DND-41 (cell line): ENCODE results near the gene BMP7.

Experiments
- ATAC-seq: fragments of 200-7000 bp; cut with Tn5 transposase; 3 replicates; pipeline ENCODE4 v1.9.1; 2021; ENCODE audit warnings: low read depth; ENCODE audit not compliant: insufficient read depth
- DNase-seq: peaks from one replicate; pipeline ENCODE4 v3.0.0-alpha.2; 2020
- H2AFZ ChIP-seq: 2 replicates; pipeline ENCODE4 v1.6.0; 2012; ENCODE audit warnings: low read depth, low read length
- H3K27ac ChIP-seq: 2 replicates; pipeline ENCODE4 v1.5.1; 2012; ENCODE audit warnings: low read length, inconsistent platforms
- H3K27me3 ChIP-seq: fragments of 200-600 bp; sonication (generic); 2 replicates; pipeline ENCODE4 v1.6.0; 2012; ENCODE audit warnings: low read length, mild to moderate bottlenecking, inconsistent platforms; ENCODE audit not compliant: insufficient read depth, poor library complexity
- H3K36me3 ChIP-seq: 2 replicates; pipeline ENCODE4 v1.5.1; 2012; ENCODE audit warnings: low read length, inconsistent platforms; ENCODE audit not compliant: insufficient read depth
- H3K4me1 ChIP-seq: 2 replicates; pipeline ENCODE4 v1.5.1; 2012; ENCODE audit warnings: mild to moderate bottlenecking, low read length; ENCODE audit not compliant: insufficient read depth
- H3K4me2 ChIP-seq: 2 replicates; pipeline ENCODE4 v1.6.0; 2012; ENCODE audit warnings: mild to moderate bottlenecking, moderate library complexity, low read length, inconsistent platforms; ENCODE audit not compliant: insufficient read depth
- H3K4me3 ChIP-seq, 2 experiments: fragments of 200-600 bp in 1 of 2; shearing (Covaris generic) in 1 of 2; 2 replicates each; pipeline ENCODE4 v1.5.1; 2012 to 2016; ENCODE audit warnings: inconsistent platforms in 2 of 2, low read length in 2 of 2, mild to moderate bottlenecking in 2 of 2, low read depth in 1 of 2, moderate library complexity in 1 of 2
- H3K79me2 ChIP-seq: 2 replicates; pipeline ENCODE4 v1.6.0; 2012; ENCODE audit warnings: low read length, inconsistent platforms; ENCODE audit not compliant: insufficient read depth
- H3K9ac ChIP-seq: 2 replicates; pipeline ENCODE4 v1.6.0; 2012; ENCODE audit warnings: low read depth, mild to moderate bottlenecking, inconsistent platforms, low read length, moderate library complexity
- H3K9me3 ChIP-seq: 2 replicates; pipeline ENCODE4 v1.5.1; 2012; ENCODE audit warnings: low read length, moderate library complexity, mild to moderate bottlenecking, inconsistent platforms; ENCODE audit not compliant: insufficient read depth, severe bottlenecking
- H4K20me1 ChIP-seq: 2 replicates; pipeline ENCODE4 v1.6.0; 2012; ENCODE audit warnings: low read length; ENCODE audit not compliant: insufficient read depth
- EZH2 ChIP-seq: IDR thresholded peaks from 3 replicates; pipeline ENCODE4 v1.6.1; 2012; ENCODE audit warnings: borderline replicate concordance, low read depth, mild to moderate bottlenecking, moderate library complexity, low read length, inconsistent platforms; ENCODE audit not compliant: severe bottlenecking
- TF ChIP-seq, protein P1 (sequence below): IDR thresholded peaks from 2 replicates; pipeline ENCODE4 v1.5.1; 2012; ENCODE audit warnings: borderline replicate concordance, low read length, moderate library complexity, mild to moderate bottlenecking; ENCODE audit not compliant: poor library complexity, severe bottlenecking; ENCODE audit errors: extremely low read depth

Gene BMP7

DNA sequence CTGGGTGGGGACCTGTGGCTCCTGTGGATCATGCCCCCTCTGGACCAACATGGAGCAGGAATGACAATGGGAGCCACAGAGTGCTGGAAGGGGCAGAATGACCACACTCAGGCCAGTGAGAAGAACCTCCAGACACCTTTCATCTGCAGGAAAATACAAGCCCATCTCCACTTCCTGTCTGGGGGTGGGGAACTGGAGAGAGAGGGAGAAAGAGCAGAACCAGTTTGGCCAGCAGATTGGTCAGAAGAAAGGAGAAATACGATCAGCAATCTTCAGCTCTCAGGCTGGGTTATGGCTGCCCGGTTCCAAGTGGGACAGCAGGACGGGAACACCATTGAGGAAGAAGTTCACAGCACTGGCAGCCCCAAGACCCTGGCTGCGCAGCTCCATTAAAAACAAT is 37.0 kb downstream of the BMP7 start:
- ATAC-seq (no peak), DNase-seq (no peak)
- TF ChIP-seq, protein P1, sequence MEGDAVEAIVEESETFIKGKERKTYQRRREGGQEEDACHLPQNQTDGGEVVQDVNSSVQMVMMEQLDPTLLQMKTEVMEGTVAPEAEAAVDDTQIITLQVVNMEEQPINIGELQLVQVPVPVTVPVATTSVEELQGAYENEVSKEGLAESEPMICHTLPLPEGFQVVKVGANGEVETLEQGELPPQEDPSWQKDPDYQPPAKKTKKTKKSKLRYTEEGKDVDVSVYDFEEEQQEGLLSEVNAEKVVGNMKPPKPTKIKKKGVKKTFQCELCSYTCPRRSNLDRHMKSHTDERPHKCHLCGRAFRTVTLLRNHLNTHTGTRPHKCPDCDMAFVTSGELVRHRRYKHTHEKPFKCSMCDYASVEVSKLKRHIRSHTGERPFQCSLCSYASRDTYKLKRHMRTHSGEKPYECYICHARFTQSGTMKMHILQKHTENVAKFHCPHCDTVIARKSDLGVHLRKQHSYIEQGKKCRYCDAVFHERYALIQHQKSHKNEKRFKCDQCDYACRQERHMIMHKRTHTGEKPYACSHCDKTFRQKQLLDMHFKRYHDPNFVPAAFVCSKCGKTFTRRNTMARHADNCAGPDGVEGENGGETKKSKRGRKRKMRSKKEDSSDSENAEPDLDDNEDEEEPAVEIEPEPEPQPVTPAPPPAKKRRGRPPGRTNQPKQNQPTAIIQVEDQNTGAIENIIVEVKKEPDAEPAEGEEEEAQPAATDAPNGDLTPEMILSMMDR: no peak
- TF ChIP-seq EZH2: no peak
- no peaks in the 10 kb centered on the region for H3K4me1 ChIP-seq
- H3K27me3 ChIP-seq: peaks cover 23% of the 10 kb centered on the region
- H3K79me2 ChIP-seq: no peaks in the 10 kb centered on the region
- no peak overlapping the region for H3K4me3 ChIP-seq
- no peak overlapping the region for H2AFZ ChIP-seq
- H3K36me3 ChIP-seq: no peaks in the 10 kb centered on the region
- no peak overlapping the region for H3K27ac ChIP-seq
- no peak overlapping the region for H3K9ac ChIP-seq
- peaks cover 2% of the 10 kb centered on the region; the same call in 1 of the 2 replicates for H4K20me1 ChIP-seq
- H3K9me3 ChIP-seq: no peaks in the 10 kb centered on the region
- H3K4me2 ChIP-seq: no peak overlapping the region

DNA sequence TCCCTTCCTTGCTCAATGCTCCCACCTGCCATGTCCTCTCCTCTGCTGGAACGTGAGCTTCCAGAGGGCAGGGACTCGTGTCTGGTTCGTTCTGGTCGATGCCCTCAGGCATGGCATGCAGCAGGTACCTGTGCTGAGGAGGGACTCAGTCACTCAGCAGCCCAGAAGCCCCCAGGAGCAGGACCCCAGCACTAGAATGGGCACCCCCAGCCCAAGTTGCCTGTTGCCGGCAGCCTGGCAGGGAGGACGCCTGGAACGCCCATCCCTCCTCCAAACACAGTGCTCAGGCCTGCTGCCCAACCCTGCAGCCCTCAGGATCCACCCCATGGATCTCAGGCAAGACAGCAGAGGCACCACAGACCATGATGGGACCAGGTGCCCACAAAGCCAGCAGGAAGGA is 40.6 kb downstream of the BMP7 start:
- ATAC-seq (no peak), DNase-seq (no peak)
- no peaks in the 10 kb centered on the region for H3K9me3 ChIP-seq
- no peak overlapping the region for H3K4me2 ChIP-seq
- H3K27me3 ChIP-seq: peaks cover 16% of the 10 kb centered on the region
- TF ChIP-seq EZH2: no peak
- TF ChIP-seq, protein P1: no peak
- no peaks in the 10 kb centered on the region for H3K79me2 ChIP-seq
- H3K4me1 ChIP-seq: no peaks in the 10 kb centered on the region
- no peak overlapping the region for H3K9ac ChIP-seq
- no peaks in the 10 kb centered on the region for H3K36me3 ChIP-seq
- H3K4me3 ChIP-seq: no peak overlapping the region
- H3K27ac ChIP-seq: no peak overlapping the region
- H4K20me1 ChIP-seq: peaks cover 5% of the 10 kb centered on the region; the same call in 1 of the 2 replicates
- H2AFZ ChIP-seq: no peak overlapping the region

DNA sequence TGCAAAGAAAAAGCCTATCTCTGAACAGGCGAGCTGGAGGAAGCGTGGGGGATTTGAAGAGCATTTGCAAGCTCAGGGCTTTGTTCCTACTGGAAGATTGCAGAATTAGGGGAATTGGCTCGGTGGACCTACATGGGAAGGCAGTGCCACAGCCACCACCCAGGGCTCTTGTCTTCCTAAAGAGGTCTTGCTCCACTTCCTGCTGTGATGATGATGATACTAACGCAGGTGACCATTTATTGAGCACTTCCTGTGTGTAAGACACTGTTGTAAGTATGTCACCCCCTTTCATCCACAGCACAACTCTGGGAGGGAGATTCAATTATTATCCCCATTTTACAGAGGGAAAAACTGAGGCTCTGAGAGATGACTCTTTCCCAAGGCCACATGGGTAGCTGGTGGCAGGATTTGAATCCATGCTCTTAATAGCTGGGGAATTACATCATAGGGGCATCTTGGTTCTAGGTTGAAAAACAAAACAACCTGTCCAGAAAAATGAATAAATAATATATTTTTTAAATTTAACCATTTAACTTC is 41.2 kb downstream of the BMP7 start:
- Histone ChIP-seq H3K79me2 (no peaks in the 10 kb centered on the region), H3K36me3 (no peaks in the 10 kb centered on the region), H3K9ac (no peak overlapping the region), H3K4me3 (no peak overlapping the region), H3K27ac (no peak overlapping the region), H3K4me1 (no peaks in the 10 kb centered on the region), H3K9me3 (no peaks in the 10 kb centered on the region), H3K27me3 (peaks cover 18% of the 10 kb centered on the region), H3K4me2 (no peak overlapping the region), H4K20me1 (peaks cover 5% of the 10 kb centered on the region; the same call in 1 of the 2 replicates), H2AFZ (no peak overlapping the region)
- DNase-seq (no peak), ATAC-seq (no peak)
- no peak for TF ChIP-seq EZH2
- TF ChIP-seq, protein P1: no peak

DNA sequence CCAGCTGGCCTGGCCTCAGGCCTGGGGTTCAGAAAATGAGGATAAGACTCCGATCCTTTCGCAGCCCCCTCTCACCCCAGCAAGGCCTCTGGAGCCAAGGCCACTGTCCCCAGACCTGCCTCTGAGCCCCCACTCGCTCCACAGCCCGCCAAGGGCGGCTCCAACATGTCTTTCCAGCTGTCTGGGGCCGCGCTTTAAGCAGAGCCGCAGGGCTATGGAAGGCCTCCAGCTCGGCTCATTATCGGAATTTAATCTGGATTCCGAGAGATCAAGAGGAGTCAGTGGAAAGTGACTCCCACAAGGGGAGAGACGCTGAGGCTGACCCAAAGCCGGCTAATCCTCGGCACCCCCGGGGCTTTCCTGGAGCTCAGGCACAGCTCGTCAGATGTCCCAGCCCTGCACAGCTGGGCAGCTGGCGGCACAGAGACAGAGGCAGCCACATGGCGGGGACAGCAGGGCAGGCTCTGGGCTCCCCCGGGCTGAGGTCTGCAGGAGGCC is 41.8 kb downstream of the BMP7 start:
- DNase-seq (no peak), ATAC-seq (no peak)
- no peak overlapping the region for H3K4me3 ChIP-seq
- no peak overlapping the region for H3K9ac ChIP-seq
- H2AFZ ChIP-seq: no peak overlapping the region
- peaks cover 23% of the 10 kb centered on the region for H3K27me3 ChIP-seq
- H4K20me1 ChIP-seq: peaks cover 5% of the 10 kb centered on the region; the same call in 1 of the 2 replicates
- H3K79me2 ChIP-seq: no peaks in the 10 kb centered on the region
- TF ChIP-seq EZH2: no peak
- TF ChIP-seq, protein P1: no peak
- H3K27ac ChIP-seq: no peak overlapping the region
- no peaks in the 10 kb centered on the region for H3K36me3 ChIP-seq
- no peak overlapping the region for H3K4me2 ChIP-seq
- no peaks in the 10 kb centered on the region for H3K4me1 ChIP-seq
- H3K9me3 ChIP-seq: no peaks in the 10 kb centered on the region
